IPS-NIHi11 (cell line): ENCODE measurements around the gene ANKH.

Source experiments
- DNase-seq: peaks from one replicate; pipeline ENCODE4 v3.0.0; 2012; ENCODE audit warnings: mixed read lengths, low spot score

ANKH gene

DNA sequence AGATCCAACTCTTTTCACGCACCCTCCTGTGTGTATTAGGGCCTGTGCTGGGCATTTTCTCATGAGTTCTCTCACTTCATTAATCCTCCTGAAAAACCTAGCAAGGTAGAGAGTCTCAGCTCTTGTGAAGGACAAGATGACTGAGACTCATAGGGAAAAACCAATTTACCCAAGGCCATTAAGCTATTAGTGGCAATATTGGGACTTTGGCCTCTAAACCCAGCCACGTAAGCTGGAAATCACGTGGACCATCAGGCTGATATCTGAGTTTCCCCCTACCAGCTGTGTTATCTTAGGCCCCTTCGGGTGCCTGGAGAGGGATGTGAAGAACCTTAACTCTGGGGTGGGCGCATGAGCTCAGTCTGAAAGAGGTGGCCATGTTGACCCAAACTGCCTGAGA lies 80.7 kb downstream of the ANKH start:
- DNase-seq, result no peak

DNA sequence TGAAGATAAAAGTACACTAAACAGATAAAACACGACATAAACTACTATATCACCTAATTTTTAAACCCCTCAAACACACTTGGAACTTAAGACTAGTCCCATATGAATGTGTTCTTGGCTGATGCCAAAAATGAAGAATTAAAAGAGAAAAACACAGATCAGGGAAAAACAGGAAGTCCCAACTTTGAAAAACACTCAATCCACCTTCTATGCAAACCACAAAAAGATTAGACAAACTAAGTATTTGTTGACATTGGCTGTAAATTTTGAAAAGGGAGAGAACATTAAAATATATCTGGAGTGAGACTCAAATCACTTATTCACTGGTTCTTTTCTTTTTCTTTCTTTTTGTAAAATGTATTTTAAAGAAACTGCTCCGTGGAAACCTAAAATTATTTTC lies 81.4 kb downstream of the ANKH start:
- DNase-seq, result no peak

DNA sequence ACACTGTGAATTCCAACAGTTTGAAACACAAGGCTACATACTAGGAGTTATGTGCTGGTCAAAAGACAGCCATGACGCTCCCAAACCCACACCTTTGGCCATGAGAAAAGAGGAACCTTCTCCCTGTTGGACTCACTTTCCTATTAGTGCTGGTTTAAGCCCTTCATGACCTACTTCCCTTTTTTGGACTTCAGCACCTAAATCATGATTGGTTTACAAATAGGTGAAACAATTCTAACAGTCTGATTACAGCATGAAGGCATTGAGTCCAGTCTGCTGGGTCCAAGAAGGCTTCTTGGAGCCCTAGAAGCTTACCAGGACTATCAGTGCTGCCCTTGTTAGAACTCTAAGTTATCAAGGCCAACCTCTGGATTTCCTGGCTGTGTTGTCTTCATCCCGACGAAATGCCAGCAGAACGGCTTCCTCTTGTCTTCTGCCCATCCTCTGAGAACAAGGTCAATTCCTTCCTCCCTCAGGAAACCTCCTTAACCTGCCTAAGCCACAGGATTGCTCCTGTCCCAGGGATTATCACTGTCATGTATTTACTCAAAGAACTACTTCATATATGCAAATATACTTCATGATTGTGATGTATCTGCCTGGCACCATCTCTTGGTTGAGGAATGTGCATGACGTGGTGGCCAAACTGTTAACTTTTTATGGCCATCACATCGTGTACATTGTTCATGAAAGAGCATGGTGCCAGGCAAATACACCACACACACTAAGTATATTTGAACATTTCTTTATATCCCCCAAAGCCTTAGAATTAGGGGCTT lies 83.6 kb downstream of the ANKH start:
- no peak for DNase-seq

GRCh38 chr5:14783691-14784090 lies 87.9 kb downstream of the ANKH start:
- DNase-seq, result no peak

GRCh38 chr5:14782591-14782990 lies 89.0 kb downstream of the ANKH start:
- DNase-seq, result no peak

DNA sequence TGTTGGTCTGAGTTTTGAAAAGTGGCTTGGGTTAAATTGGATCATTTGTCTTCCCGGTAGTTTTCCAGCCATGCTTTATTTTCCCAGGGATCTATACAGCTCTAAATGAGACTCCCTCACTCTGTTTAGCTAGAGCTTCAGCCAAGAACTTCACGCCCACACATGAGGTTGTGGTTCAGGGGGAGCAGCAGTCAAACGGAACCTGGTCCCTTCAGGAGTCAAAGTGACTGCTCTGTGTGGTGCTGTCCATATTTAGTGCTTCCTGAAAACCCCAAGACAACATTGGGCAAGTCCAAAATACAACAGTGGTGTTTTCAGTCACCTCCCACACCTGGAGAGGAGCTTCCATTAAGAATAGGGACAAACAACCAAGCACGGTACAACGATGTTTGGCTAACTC lies 90.5 kb downstream of the ANKH start:
- no peak for DNase-seq

GRCh38 chr5:14779975-14780374 lies 91.6 kb downstream of the ANKH start:
- no peak for DNase-seq

- no peak for DNase-seq
Measured at GRCh38 chr5:14778792-14779070, 92.8 kb downstream of the ANKH start.

DNA sequence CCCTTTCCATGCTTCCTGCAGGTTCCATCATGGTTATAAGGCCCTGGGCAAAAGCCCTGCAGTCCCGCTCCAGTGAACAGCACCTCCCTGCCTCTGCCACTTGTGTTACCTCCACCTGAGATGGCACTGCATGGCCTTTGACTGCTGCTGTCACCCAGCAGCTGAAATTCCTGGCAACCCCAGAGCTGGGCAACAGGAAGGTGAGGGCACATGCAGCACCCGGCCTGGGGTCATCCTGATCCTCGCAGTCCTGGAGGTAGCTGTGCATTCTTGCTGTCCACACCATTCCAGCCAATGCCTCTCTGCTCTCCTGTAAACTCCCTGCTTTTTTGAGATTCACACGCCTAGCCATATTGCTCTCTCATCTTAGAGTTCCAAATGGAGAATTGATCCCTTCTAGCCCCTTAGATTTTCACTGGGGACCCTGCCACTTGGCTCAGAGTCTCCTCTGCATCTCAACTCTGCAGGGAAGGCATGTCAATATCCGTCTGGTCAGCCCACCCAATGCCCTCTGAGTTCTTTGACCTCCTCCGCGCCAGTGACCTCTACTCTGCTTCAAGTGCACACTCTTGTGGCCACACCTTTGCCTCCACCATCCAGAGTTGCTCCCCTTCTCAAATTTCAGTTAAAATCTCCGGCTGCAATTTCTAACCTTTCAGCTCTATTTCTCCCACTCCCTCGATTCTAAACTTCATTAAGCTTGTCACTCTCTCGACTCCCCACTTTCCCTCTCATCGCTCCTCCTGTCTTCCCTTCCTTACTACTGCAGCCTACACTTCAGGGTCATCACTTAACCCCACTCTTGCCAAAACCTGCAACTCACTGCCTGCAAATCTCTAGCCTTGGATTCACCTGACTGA lies 93.4 kb downstream of the ANKH start:
- DNase-seq, result no peak

GRCh38 chr5:14777187-14777586 lies 94.4 kb downstream of the ANKH start:
- DNase-seq, result no peak

GRCh38 chr5:14776602-14777001 lies 95.0 kb downstream of the ANKH start:
- no peak for DNase-seq

DNA sequence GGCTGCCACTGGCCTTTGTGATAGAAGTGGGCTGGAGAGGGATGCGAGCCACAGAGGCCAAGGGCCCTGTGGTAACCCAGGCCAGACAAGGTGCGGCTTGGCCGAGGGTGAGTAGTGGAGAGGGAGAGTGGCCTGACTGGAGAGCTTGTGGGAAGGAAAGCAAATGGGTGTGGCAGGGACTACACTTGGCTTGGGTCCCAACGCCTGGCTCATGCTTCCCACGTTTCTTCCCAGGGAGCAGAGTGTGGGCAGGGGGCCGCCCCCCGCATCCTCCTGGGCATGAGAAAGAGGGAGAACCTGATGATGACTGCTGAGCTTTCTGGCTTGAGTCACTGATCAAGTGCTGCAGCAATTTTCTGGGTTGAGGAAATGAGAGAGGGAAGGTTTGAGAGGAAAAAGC lies 95.7 kb downstream of the ANKH start:
- DNase-seq, result no peak

DNA sequence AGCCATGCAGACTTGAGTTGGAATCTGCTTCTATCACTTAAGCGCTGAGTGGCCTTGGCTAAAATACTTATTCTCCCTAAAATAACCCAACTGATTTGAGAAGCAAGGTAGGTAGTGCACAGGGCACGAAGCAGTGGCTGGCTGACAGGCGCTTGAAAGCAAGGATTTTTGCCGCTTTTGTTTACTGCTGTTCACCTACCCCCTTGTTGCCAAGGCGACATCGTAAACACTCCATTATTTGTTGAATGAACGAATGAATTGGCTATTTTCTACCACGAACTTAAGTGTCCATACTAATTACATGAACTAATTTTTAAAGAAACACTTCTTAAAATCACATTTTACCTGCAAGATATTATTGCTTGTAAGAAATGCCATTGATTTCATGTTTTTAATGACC lies 98.0 kb downstream of the ANKH start:
- DNase-seq, result no peak

DNA sequence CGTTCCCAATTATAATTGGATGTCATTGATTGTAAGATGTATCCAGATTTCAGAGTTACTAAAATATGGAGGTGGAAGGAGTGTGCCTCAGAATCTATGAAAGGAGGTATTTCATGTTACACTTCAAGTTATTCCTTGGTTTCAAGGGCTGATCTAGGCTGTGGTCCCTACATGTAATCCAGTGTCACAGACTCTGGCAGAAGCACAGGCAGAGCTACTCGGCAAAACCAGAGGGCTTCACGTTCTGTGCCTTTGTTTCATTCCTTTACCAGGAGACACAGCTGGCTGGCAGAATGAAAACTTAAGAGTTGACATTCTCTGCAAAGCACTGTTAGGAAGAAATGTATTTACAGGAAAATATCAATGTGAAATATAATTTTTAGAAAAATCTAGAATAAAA lies 99.6 kb downstream of the ANKH start:
- no peak for DNase-seq

DNA sequence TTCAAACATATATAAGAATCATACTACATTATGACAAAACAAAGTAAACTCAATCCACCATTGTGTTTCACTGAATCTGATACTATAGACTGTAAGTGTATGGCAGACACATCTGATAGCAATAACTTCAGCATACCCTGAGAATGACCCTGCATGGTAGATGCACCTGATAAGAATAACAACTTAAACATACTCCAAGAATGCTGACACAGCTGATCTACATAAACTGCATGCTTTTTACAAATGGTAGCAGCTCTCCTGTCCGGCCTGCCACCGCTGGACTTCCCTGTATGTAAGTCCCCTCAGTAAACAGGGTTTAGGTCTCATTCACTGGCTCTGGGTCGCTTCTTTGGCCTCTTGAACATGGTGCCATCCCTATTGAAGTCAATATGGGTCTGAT lies 100.4 kb downstream of the ANKH start:
- DNase-seq, result no peak

DNA sequence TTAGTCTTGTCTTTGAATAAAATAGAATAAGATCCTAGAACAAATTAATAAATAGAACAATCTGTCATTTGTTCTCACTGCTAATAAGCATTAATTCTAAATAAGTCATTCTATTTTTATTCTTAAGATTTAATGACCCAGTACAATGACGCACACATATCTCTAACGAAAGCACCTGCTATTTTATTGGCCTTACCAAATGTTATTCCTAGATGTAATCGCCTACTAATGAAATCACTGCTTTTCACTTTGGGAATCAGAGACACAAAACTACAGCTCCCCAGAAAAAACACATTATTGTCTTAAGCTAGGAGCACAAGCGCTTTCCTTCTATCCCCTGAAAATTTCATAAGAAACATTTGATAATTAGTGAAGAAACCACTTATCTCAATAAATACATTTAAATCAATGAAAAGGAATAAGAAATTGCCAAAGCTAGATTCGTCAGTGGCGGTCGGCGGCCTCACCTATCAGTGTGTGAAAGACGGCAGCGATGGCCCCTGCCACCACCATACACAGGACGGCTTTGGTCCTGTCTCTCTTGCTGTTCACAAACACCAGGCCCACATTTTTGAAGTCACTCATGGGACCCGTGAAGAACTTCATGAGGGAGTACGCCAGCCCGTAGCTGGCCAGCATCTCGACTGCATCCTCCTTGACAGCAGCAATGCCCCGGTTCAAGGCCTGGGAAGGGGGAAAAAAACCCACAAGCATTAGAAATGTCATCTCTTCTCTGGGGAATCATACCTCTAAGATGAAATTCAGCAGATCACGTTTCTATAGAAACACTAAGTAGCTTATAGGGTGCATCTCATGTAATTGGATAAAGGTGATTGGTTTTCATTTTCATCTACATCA lies 102.8 kb downstream of the ANKH start:
- DNase-seq, result no peak

DNA sequence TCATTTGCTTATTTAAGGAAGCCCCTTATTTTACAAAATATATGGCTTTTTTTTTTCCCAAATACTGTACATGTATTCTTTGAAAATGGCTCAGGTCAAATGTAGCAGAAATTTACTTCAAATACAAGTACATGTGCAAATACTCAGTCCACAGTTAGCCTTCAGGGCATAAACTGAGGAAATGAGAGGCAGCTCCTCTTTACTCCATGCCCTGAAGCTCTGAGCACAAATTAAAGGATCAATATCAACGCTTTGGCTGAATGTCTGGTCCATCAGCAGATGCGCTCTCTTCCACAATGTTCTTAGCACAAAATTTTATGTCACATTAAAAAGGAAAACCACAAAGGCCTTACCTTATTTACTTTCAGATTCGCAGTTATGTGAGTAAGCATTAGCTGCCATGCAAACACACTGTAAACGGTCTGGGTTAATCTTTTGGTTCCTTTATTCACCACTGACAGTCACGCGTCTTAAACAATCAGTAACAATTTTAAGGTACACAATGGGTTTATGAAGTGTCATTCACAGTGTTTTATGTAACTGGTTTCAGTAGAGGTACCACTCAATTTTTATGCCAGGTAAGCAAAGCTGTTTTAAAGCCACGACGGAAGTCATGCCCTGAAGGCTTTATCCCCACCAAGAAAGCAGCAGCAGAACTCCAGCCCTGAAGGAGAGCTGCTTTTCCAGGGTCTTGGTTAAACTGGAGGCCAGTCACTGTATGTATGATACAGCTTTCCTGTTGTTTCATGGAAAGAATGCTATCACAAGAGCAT lies 103.7 kb downstream of the ANKH start:
- DNase-seq, result no peak

DNA sequence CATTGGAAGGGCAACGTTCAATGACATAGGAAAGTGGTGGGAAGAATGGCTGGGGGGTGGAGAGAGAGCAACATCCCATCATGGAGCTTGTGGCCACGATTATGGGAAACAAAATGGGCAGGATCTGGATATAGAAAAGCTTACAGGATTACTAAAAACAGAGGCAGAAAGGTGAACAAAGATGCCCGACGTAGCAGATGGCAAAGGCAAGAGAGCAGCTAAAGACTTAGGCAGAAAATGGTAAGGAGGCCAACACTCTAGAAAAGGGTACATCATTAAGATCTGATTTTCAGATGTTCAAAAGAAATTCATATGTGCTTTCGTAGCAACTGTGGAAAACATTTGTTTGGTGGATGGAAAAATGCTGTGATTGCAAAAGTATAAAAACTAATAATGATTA lies 104.5 kb downstream of the ANKH start:
- DNase-seq, result no peak

DNA sequence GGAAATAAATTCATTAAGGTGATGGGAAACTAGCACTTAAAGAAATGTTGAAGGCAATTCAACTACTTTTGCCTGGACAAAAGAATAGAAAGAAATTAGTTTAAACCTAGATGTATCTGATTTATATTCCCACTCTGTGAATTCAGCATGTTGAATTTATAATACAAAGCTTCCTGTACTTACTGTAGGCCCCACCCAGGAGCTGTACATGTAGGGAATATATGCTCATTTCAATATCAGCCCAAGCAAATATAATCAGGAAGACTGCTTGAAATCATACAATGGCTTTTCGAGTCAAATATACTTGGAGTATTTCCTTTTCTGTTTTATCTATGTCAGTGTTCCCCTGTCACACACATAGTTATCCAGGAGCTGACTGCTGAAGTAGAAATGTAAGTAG lies 105.0 kb downstream of the ANKH start:
- DNase-seq, result no peak

DNA sequence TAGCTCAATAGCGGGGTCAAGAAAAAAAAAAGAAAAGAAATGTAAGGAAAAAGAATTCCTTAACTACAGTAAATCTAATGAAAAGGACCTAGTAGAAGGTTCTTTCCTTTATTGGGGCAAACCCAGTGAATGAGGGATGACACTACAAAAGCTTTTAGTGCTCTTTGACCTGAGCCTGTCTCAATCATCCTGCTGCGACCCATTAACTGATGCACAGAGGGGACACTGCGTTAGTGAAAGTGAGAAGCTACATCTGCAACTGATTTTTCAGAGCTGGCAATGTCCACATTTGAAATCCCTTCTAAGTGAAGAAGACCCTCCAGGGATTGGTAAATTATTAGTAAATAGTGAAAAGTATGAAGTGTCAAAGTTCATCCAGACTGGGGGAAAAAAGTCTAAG lies 106.0 kb downstream of the ANKH start:
- DNase-seq, result no peak

GRCh38 chr5:14762549-14763216 lies 108.9 kb downstream of the ANKH start:
- no peak for DNase-seq
